ENCODE measurements around the gene DNAJB2.

DNAJB2 gene

DNA sequence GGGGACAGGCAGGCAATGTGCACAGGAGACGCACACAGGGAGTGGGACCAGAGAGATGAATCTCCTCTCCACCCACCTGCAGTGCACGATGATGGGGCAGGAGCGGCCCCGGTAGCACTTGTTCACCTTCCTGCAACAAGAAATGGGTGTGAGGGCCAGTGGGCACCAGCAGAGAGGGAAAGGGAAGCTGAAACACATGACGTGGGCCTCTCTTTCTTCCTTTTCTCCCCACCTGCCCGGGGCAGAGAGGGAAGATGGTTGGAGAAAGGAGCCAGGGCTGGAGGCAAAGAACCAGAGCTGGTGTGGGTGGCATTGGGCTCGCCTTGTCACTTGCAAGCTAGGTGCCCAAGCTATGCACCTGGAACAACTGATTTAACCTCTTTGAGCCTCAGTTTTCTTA, 12.2 kb downstream of the DNAJB2 start:
- no peak for DNase-seq (ENCODE audit: low read depth in 1 of 2, low spot score in 1 of 2)
- TF ChIP-seq, protein P1, sequence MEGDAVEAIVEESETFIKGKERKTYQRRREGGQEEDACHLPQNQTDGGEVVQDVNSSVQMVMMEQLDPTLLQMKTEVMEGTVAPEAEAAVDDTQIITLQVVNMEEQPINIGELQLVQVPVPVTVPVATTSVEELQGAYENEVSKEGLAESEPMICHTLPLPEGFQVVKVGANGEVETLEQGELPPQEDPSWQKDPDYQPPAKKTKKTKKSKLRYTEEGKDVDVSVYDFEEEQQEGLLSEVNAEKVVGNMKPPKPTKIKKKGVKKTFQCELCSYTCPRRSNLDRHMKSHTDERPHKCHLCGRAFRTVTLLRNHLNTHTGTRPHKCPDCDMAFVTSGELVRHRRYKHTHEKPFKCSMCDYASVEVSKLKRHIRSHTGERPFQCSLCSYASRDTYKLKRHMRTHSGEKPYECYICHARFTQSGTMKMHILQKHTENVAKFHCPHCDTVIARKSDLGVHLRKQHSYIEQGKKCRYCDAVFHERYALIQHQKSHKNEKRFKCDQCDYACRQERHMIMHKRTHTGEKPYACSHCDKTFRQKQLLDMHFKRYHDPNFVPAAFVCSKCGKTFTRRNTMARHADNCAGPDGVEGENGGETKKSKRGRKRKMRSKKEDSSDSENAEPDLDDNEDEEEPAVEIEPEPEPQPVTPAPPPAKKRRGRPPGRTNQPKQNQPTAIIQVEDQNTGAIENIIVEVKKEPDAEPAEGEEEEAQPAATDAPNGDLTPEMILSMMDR (IDR thresholded peaks at IDR 0.05; ENCODE audit: insufficient read depth, low read length) = no peak
- TF ChIP-seq GABPA (IDR thresholded peaks at IDR 0.05; ENCODE audit: low read depth) = no peak
- no peak for TF ChIP-seq POLR2AphosphoS5 (IDR thresholded peaks at IDR 0.05; ENCODE audit: low read depth)
- no peak for TF ChIP-seq SPI1 (IDR thresholded peaks at IDR 0.05; ENCODE audit: borderline replicate concordance, low read depth)
- TF ChIP-seq, protein P2, sequence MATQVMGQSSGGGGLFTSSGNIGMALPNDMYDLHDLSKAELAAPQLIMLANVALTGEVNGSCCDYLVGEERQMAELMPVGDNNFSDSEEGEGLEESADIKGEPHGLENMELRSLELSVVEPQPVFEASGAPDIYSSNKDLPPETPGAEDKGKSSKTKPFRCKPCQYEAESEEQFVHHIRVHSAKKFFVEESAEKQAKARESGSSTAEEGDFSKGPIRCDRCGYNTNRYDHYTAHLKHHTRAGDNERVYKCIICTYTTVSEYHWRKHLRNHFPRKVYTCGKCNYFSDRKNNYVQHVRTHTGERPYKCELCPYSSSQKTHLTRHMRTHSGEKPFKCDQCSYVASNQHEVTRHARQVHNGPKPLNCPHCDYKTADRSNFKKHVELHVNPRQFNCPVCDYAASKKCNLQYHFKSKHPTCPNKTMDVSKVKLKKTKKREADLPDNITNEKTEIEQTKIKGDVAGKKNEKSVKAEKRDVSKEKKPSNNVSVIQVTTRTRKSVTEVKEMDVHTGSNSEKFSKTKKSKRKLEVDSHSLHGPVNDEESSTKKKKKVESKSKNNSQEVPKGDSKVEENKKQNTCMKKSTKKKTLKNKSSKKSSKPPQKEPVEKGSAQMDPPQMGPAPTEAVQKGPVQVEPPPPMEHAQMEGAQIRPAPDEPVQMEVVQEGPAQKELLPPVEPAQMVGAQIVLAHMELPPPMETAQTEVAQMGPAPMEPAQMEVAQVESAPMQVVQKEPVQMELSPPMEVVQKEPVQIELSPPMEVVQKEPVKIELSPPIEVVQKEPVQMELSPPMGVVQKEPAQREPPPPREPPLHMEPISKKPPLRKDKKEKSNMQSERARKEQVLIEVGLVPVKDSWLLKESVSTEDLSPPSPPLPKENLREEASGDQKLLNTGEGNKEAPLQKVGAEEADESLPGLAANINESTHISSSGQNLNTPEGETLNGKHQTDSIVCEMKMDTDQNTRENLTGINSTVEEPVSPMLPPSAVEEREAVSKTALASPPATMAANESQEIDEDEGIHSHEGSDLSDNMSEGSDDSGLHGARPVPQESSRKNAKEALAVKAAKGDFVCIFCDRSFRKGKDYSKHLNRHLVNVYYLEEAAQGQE (IDR thresholded peaks at IDR 0.05; ENCODE audit: insufficient replicate concordance, low read depth) = no peak
- no peak overlapping the region for H3K4me3 ChIP-seq (replicated peaks; ENCODE audit: insufficient read depth, low read length)
- peaks cover 13% of the 10 kb centered on the region for H3K27me3 ChIP-seq (ENCODE audit: insufficient read depth, poor library complexity, severe bottlenecking)
- no peak overlapping the region for H3K27ac ChIP-seq (replicated peaks)

DNA sequence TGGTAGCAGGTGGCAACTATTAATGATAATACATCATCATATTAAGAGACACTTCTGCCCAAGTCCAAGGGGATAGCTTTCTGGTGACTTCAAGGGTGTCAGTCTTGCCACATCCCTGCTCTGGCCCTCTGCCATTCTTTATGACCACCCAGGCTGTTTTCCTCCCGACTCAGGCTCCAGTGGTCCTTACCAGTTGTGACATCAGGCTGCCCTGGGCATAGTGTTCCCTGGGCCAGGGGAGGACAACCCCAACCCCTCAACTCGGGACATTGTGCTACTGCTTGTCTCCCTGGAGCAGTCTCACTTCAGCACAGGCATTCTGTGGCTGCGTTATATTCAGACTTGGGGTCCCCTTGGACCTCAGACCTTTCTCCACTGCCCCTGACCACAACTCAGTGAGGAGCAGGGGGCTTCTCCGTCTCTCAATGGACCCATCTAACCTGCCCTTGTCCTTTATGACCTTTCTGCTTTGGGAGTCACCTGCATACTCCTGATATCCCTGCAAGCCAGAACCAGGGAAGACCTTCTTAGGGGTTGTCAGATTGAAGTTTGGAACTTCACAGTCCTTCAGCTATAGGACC, 12.8 kb downstream of the DNAJB2 start:
- TF ChIP-seq GABPA (IDR thresholded peaks at IDR 0.05; ENCODE audit: low read depth) = no peak
- Histone ChIP-seq H3K4me3 (replicated peaks; ENCODE audit: insufficient read depth, low read length) (no peak overlapping the region), H3K27ac (replicated peaks) (no peak overlapping the region), H3K27me3 (ENCODE audit: insufficient read depth, poor library complexity, severe bottlenecking) (peaks cover 13% of the 10 kb centered on the region)
- no peak for DNase-seq (ENCODE audit: low read depth in 1 of 2, low spot score in 1 of 2)

DNA sequence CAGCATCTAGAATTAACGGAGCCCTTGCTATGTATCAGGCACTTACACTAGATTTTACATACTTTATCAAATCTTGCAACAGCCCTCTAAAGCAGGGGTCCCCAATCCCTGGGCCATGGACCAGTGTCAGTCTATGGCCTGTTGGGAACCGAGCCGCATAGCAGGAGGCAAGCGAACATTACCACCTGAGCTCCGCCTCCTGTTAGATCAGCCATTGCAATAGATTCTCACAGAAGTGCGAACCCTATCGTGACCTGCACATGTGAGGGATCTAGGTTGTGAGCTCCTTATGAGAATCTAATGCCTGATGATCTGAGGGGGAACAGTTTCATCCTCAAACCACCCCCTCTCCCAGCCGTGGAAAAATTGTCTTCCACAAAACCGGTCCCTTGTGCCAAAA, 13.4 kb downstream of the DNAJB2 start:
- Histone ChIP-seq H3K27me3 (ENCODE audit: insufficient read depth, poor library complexity, severe bottlenecking) (peaks cover 13% of the 10 kb centered on the region), H3K27ac (replicated peaks) (no peak overlapping the region), H3K4me3 (replicated peaks; ENCODE audit: insufficient read depth, low read length) (no peak overlapping the region)
- DNase-seq (ENCODE audit: low read depth in 1 of 2, low spot score in 1 of 2) = no peak
- TF ChIP-seq POLR2AphosphoS5 (IDR thresholded peaks at IDR 0.05; ENCODE audit: low read depth) = no peak
- TF ChIP-seq GABPA (IDR thresholded peaks at IDR 0.05; ENCODE audit: low read depth) = no peak
- TF ChIP-seq, protein P2 (IDR thresholded peaks at IDR 0.05; ENCODE audit: insufficient replicate concordance, low read depth) = no peak
- TF ChIP-seq, protein P1 (IDR thresholded peaks at IDR 0.05; ENCODE audit: insufficient read depth, low read length) = no peak
- TF ChIP-seq SPI1 (IDR thresholded peaks at IDR 0.05; ENCODE audit: borderline replicate concordance, low read depth) = no peak

DNA sequence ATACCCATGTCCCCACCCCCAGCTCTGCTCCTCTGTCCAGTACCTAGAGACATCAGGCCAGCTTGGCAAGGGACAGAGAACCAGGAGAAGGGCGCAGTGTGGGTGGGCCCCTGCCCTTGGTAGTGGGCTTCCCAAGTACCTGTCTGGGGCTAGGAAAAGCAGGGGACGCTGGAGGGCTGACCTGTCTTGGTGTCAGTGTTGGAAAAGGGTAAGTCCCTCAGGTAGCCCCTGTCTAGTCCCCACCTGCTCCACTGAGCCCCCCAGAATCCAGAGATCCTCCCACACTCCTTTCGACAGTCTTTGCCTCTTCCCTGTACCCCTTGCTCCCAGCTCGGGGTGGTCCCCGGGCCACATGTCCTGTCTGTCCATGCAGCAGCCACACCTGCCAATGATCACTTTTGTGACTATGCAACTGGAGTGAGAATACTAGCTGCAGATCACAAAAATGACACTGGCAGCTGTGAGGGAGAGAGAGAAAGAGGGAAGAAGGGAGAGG, 14.6 kb downstream of the DNAJB2 start:
- Histone ChIP-seq H3K4me3 (replicated peaks; ENCODE audit: insufficient read depth, low read length) (no peak overlapping the region), H3K27me3 (ENCODE audit: insufficient read depth, poor library complexity, severe bottlenecking) (peaks cover 15% of the 10 kb centered on the region), H3K27ac (replicated peaks) (no peak overlapping the region)
- no peak for DNase-seq (ENCODE audit: low read depth in 1 of 2, low spot score in 1 of 2)
- TF ChIP-seq, protein P1 (IDR thresholded peaks at IDR 0.05; ENCODE audit: insufficient read depth, low read length) = no peak
- TF ChIP-seq GABPA (IDR thresholded peaks at IDR 0.05; ENCODE audit: low read depth) = no peak
- no peak for TF ChIP-seq SPI1 (IDR thresholded peaks at IDR 0.05; ENCODE audit: borderline replicate concordance, low read depth)
- TF ChIP-seq POLR2AphosphoS5 (IDR thresholded peaks at IDR 0.05; ENCODE audit: low read depth) = no peak
